ENCODE data around the gene WDR64. TPM values are rescaled to one million over a fixed set of nuclear protein-coding genes. Genes with fewer than 3 reads are reported as not detected.
"Not testable (repeated sequence)": the region's sequence is repeated elsewhere in the genome, so short reads cannot be mapped to it uniquely, and the experiment has no call there.

WDR64 gene
- polyA plus RNA-seq, 4 donors: 0.23 to 0.42 (median 0.33) TPM

DNA sequence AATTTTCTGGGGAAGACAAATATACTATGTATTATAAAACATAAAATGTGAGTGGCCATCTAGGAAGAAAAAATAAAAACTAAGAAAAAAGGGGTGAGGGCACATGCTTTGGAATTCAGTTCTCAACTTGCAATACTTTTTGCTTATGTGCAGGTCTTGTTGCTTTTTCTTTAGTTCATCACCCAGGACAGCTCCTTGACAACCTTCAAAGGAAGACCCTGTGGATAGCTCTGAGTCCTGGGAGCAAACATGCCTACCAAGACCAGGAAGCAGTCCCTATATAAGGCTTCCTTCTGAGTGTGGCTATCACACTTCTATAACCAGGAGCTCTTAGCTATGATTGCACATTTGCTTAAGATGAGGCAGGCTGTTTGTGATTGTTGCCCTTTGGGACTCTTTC is 78.0 kb downstream of the WDR64 start:
- no peak for DNase-seq (ENCODE audit: low read depth in 4 of 4, low spot score in 3 of 4)

- no peak for DNase-seq (ENCODE audit: low read depth in 4 of 4, low spot score in 3 of 4)
These were observed 81.8 kb downstream of the WDR64 start for GRCh38 chr1:241733899-241734298.

- no peak for DNase-seq (ENCODE audit: low read depth in 4 of 4, low spot score in 3 of 4)
These were observed 82.5 kb downstream of the WDR64 start for GRCh38 chr1:241734533-241734932.

DNA sequence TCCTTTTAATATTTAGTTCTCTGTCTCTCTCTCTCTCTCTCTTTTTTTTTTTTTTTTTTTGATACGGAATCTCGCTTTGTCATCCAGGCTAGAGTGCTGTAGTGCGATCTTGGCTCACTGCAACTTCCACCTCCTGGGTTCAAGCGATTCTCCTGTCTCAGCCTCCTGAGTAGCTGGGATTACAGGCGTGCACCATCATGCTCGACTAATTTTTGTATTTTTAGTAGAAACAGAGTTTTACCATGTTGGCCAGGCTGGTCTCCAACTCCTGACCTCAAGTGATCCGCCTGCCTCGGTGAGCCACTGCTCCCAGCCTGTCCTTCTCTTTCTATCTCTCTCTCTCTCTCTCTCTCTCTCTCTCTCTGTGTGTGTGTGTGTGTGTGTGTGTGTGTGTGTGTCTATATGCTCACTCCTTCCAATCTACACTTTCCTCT is 83.4 kb downstream of the WDR64 start:
- not testable (repeated sequence) for DNase-seq (ENCODE audit: low read depth in 4 of 4, low spot score in 3 of 4)

- DNase-seq (ENCODE audit: low read depth in 4 of 4, low spot score in 3 of 4): no peak
These were observed 84.3 kb downstream of the WDR64 start for GRCh38 chr1:241736387-241736786.

GRCh38 chr1:241738284-241739078 is 86.4 kb downstream of the WDR64 start:
- no peak for DNase-seq (ENCODE audit: low read depth in 4 of 4, low spot score in 3 of 4)

DNA sequence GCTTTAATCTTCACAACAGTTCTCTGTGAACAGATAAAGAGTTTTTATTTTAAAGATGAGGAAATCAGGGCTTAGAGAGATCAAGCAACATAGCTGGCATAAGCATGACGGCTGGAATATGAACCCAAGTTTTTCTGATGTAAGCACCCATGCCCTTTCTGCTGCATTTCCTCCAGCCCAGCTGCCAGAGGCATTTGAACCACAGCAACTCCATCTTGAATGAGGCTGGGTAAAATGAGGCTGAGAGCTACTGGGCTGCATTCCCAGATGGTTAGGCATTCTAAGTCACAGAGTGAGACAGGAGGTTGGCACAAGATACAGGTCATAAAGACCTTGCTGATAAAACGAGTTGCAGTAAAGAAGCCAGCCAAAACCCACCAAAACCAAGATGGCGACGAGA is 90.0 kb downstream of the WDR64 start:
- no peak for DNase-seq (ENCODE audit: low read depth in 4 of 4, low spot score in 3 of 4)

DNA sequence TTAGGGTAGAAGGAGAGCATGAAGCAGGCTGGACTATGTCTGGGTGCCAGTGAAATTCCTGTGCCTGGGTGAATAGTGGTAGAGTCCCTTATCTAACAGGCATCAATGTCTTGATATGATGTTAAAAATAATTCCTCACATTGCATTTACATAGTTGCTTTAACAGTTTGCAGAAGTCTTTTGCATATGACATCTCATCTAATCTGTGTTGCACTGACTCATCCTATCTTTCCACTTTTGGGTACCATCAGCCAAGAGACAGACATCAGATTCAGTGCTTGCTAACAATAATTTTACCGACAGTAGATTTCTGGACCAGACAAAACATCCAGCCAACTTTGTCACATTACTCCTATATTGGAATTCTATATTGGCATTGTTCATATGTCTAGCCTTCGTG is 92.5 kb downstream of the WDR64 start:
- DNase-seq (ENCODE audit: low read depth in 4 of 4, low spot score in 3 of 4): no peak

DNA sequence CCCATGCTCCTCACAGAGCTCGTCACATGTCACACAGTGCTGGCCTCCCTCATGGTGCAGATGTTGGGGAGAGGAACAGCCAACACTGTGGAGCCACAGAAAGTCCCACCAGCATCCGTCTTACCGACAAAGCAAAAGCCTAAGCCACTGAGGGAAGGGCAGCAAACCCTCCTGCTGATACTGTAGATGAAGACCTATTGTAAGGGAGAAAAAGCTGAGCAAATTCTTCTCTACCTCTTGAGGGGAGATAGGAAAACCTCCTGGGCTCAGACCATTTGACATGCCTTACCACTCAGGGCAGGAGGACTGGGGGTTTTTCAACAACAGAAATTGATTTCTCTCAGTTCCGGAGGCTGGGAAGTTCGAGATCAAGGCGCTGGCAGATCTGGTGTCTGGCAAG is 95.9 kb downstream of the WDR64 start:
- DNase-seq (ENCODE audit: low read depth in 4 of 4, low spot score in 3 of 4): no peak

- DNase-seq (ENCODE audit: low read depth in 4 of 4, low spot score in 3 of 4): no peak
These were observed 97.2 kb downstream of the WDR64 start for GRCh38 chr1:241749041-241749944.

GRCh38 chr1:241749945-241750695 is 98.0 kb downstream of the WDR64 start:
- no peak for DNase-seq (ENCODE audit: low read depth in 4 of 4, low spot score in 3 of 4)

DNA sequence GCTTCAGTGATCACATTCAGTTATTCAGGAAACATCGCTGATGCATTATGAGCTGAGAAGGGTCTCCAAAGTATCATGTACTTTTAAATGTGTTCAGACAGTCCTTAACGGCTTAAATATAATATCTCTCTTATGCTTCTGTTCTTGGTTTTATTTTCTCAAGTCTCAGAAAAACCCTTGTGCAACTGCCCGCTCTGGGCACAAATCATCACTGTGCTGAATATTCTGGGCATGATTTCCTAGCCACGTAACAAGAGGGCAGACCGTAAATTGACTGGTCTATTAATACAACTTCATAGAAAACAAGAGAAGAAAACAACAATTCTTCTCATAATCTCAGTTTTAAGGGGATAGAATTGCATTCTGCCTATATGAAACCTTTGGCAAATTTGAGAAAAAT is 99.4 kb downstream of the WDR64 start:
- DNase-seq (ENCODE audit: low read depth in 4 of 4, low spot score in 3 of 4): no peak

DNA sequence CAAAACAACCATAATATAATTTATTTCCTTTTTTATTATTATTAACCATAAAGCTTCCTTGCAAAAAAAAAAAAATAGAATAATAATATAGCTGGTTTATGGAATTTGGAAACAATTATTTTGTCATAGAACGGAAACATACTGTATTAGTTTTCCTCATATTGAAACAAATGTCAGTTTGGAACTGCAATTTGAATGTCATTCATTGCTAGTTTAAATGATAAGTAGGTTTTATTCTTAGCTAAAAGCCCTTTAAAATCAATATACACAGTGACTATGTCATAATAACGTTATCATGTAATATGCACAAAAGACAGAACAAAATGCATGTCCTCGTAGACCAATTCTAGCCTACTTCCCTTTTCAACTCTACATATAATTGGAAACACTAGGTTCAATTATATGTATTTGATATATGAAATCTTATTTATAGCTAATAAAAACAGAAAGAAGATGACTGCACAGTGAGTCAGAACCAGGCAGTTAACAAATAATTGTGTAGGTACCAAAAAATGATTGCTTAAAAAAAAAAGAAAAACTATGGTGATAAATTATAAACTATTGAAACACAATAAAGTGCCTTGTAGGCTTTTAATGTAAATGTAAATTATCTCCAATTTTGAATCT is 110.7 kb downstream of the WDR64 start:
- DNase-seq (ENCODE audit: low read depth in 4 of 4, low spot score in 3 of 4): no peak

- no peak for DNase-seq (ENCODE audit: low read depth in 4 of 4, low spot score in 3 of 4)
These were observed 113.3 kb downstream of the WDR64 start for GRCh38 chr1:241765390-241765789.

- DNase-seq (ENCODE audit: low read depth in 4 of 4, low spot score in 3 of 4): no peak
These were observed 115.7 kb downstream of the WDR64 start for GRCh38 chr1:241767737-241768136.

- no peak for DNase-seq (ENCODE audit: low read depth in 4 of 4, low spot score in 3 of 4)
These were observed 118.0 kb downstream of the WDR64 start for GRCh38 chr1:241770115-241770514.

- DNase-seq (ENCODE audit: low read depth in 4 of 4, low spot score in 3 of 4): no peak
These were observed 119.0 kb downstream of the WDR64 start for GRCh38 chr1:241771117-241771516.

DNA sequence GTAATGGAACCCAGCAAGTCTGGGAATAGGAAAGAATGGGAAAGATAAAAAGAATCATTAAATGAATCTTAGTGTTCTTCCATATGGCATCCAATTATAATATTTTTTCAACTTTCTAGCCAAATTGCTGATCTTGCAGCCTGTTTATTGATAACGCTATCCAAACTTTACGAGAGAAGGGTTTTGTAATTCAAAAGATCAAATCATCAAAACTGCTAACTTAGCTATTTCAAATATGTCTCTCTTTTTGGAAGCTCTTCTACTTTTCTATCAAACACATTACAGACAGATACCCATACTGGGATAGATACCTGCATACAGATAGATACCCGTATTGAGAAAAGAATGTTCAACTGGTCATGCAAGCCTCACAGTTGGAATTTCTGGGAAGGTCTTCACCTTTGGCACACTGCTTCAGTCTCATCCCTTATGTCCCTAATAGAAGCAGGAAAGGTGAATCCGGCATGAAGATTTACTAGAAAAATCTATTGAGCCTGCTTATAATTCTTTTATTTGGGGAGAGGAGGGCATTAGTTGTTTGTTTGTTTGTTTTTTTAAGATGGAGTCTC is 120.9 kb downstream of the WDR64 start:
- no peak for DNase-seq (ENCODE audit: low read depth in 4 of 4, low spot score in 3 of 4)

GRCh38 chr1:241773991-241774390 is 121.9 kb downstream of the WDR64 start:
- no peak for DNase-seq (ENCODE audit: low read depth in 4 of 4, low spot score in 3 of 4)

DNA sequence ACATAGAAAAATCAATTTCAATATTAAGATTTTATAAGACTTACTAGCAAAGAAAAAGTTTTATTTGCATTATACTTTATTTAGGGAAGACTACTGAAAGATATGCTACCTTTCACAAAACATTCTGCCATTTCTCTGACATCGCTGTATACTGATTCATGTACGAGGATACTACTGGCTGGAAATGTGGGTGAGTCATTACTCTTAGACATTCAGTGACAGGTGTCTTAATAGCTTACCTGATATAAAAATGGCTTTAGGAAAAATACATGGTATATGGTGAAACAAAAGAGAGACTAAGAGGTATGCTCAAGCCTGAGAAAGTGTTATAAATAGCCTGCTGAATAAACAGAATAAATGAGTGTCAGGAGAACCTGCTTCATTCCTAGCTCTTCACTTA is 122.9 kb downstream of the WDR64 start:
- DNase-seq (ENCODE audit: low read depth in 4 of 4, low spot score in 3 of 4): no peak

Measured in left renal pelvis (tissue), 4 donors.